ENCODE measurements around the gene CCNL1. TPM values are rescaled to one million over a fixed set of nuclear protein-coding genes. Genes with fewer than 3 reads are reported as not detected.

CCNL1 gene
- total and polyA plus RNA-seq, 2 experiments from 2014 or later: 77.5 to 97.7 TPM

DNA sequence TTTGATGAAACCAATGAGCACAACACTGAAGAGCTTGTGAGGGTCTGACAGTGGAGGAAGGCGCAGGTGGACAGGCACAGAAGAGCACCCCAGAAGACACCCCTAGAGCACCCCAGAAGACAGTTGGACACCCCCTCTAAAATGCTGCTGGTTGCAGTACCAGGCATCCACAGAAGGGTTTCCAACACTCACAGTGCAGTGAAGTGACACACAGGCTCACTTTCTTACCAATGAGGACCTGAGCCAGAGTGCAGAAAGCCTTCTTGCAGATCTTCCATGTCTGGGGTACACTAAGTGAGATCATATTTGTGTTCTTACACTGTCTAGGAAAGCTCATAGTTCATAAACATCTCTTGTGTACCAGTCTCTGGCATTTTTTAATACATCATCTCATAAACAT lies 27.6 kb downstream of the CCNL1 start:
- Histone ChIP-seq H3K27ac (peak overlapping the region; percentile 85), H3K9me2 (ENCODE audit: insufficient read depth) (no peaks in the 10 kb centered on the region), H3K79me2 (ENCODE audit: insufficient read depth) (no peaks in the 10 kb centered on the region), H3K4me2 (ENCODE audit: unreplicated experiment) (peak overlapping the region; percentile 55), H3K4me3 (no peak overlapping the region), H3K36me3 (ENCODE audit: low read depth) (no peaks in the 10 kb centered on the region), H3K9me3 (ENCODE audit: low read depth) (no peaks in the 10 kb centered on the region), H3F3A (ENCODE audit: insufficient read depth) (peaks cover 76% of the 10 kb centered on the region), H2AFZ (0 out of 2 replicates have a peak overlapping the region, but pooled peaks have one; percentile 14), H4K20me1 (ENCODE audit: insufficient read depth) (no peaks in the 10 kb centered on the region), H3K9ac (0 out of 2 replicates have a peak overlapping the region, but pooled peaks have one; percentile 28), H3K4me1 (ENCODE audit: insufficient read depth) (peaks cover 87% of the 10 kb centered on the region), H3K27me3 (replicated peaks; ENCODE audit: insufficient read depth) (no peaks in the 10 kb centered on the region)
- TF ChIP-seq EZH2 (IDR thresholded peaks at IDR 0.05; ENCODE audit: insufficient read depth, poor library complexity, severe bottlenecking) (no peak), EZH2phosphoT487 (IDR thresholded peaks at IDR 0.05; ENCODE audit: insufficient read depth, low read depth) (no peak)
- in situ Hi-C loops (cut with MboI): loop anchor here (10.0 to 25.0 kb wide), 3 partner anchors 308 to 970 kb away; partner anchors contain the start of gene LEKR1
- peak; percentile 51 for DNase-seq
- WGBS, 2 experiments (ENCODE audit: low coverage in 1 of 2, low lambda C conversion rate in 2 of 2, missing lambda C conversion rate in 2 of 2): 90 to 100% methylated on average over 1 of the region's 1 CpG

DNA sequence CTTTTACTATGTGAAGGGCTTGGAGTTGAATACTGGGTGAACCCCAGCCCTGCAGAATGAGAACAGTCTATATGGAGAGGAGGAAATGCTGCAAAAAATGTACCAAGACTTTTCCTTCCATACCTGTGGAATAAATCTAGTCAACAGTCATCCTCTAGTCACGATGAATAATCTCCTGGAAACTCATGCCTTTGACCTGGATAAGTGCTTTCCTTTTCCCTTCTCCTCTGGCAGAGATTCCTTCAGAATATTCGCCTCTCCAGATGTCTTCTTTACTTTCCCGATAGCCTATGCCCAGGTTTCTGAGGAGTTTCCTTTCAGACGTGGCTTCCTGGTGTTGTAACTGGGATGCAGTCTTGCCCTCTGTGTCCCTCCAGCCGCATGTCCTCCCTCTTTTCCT lies 28.1 kb downstream of the CCNL1 start:
- H3K9ac ChIP-seq: 0 out of 2 replicates have a peak overlapping the region, but pooled peaks have one; percentile 28
- no peaks in the 10 kb centered on the region for H3K36me3 ChIP-seq (ENCODE audit: low read depth)
- H3K79me2 ChIP-seq (ENCODE audit: insufficient read depth): no peaks in the 10 kb centered on the region
- in situ Hi-C loops (cut with MboI): loop anchor here (10.0 to 25.0 kb wide), 3 partner anchors 307 to 970 kb away; partner anchors contain the start of gene LEKR1
- H3K27me3 ChIP-seq (replicated peaks; ENCODE audit: insufficient read depth): no peaks in the 10 kb centered on the region
- H3K4me3 ChIP-seq: no peak overlapping the region
- H3K9me2 ChIP-seq (ENCODE audit: insufficient read depth): no peaks in the 10 kb centered on the region
- peak; percentile 71 for DNase-seq
- WGBS, 2 experiments (ENCODE audit: low coverage in 1 of 2, low lambda C conversion rate in 2 of 2, missing lambda C conversion rate in 2 of 2): 29 to 33% methylated on average over 4 to 5 of the region's 5 CpGs
- H3K27ac ChIP-seq: peak overlapping the region; percentile 85
- H2AFZ ChIP-seq: 0 out of 2 replicates have a peak overlapping the region, but pooled peaks have one; percentile 14
- no peaks in the 10 kb centered on the region for H3K9me3 ChIP-seq (ENCODE audit: low read depth)
- TF ChIP-seq EZH2phosphoT487 (IDR thresholded peaks at IDR 0.05; ENCODE audit: insufficient read depth, low read depth) (no peak), EZH2 (IDR thresholded peaks at IDR 0.05; ENCODE audit: insufficient read depth, poor library complexity, severe bottlenecking) (no peak)
- peaks cover 86% of the 10 kb centered on the region for H3K4me1 ChIP-seq (ENCODE audit: insufficient read depth)
- H4K20me1 ChIP-seq (ENCODE audit: insufficient read depth): no peaks in the 10 kb centered on the region
- H3K4me2 ChIP-seq (ENCODE audit: unreplicated experiment): peak overlapping the region; percentile 55
- peaks cover 73% of the 10 kb centered on the region for H3F3A ChIP-seq (ENCODE audit: insufficient read depth)

DNA sequence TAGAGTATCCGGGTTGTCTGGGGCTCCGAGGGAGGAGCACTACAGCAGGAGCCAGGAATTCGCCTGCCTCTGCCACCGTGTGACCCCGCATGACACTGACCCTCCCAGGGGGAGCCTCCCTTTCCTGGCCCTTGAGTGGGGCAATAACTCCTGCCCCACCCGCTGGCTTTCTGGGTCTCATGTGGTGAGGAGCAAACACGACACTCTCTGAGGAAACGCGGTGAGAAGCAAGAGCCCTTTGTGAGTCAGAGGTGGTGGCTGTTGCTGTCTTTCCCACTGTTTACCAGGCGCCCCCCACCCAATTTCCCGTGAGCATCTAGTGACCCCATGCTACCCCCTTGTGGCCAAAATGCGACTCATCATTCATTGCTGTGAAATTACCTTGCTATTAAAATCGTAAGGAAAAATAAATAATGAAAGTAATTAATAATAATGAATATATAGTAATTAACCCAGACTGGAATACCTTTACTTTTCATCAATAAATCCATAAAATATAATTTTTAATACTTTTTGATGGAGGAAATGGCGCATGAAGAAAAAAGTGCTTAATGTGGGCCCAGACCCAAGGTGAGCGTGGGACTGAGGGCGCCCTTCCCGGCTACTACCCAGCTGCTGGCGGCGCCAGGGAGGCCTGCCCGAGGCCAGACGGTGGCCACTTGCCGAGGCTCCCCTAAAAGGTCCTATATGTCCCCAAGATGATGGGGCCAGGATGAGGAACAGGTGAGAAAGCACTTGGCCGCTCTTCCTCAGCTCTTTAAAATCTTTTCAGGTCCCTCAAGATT lies 29.3 kb downstream of the CCNL1 start:
- H3K9me2 ChIP-seq (ENCODE audit: insufficient read depth): no peaks in the 10 kb centered on the region
- 19 to 20% methylated on average over 23 of the region's 23 CpGs for WGBS, 2 experiments (ENCODE audit: low coverage in 1 of 2, low lambda C conversion rate in 2 of 2, missing lambda C conversion rate in 2 of 2)
- in situ Hi-C loops (cut with MboI): loop anchor here (10.0 to 25.0 kb wide), 3 partner anchors 306 to 968 kb away; partner anchors contain the start of gene LEKR1
- DNase-seq: peak; percentile 75
- peaks cover 62% of the 10 kb centered on the region for H3F3A ChIP-seq (ENCODE audit: insufficient read depth)
- no peaks in the 10 kb centered on the region for H3K79me2 ChIP-seq (ENCODE audit: insufficient read depth)
- H2AFZ ChIP-seq: peak overlapping the region; percentile 27; the same call in 1 of the 2 replicates
- H3K36me3 ChIP-seq (ENCODE audit: low read depth): no peaks in the 10 kb centered on the region
- H3K27me3 ChIP-seq (replicated peaks; ENCODE audit: insufficient read depth): no peaks in the 10 kb centered on the region
- H3K4me3 ChIP-seq: no peak overlapping the region
- peak overlapping the region; percentile 52 for H3K9ac ChIP-seq
- H3K4me2 ChIP-seq (ENCODE audit: unreplicated experiment): peak overlapping the region; percentile 55
- H3K9me3 ChIP-seq (ENCODE audit: low read depth): no peaks in the 10 kb centered on the region
- H3K4me1 ChIP-seq (ENCODE audit: insufficient read depth): peaks cover 74% of the 10 kb centered on the region
- TF ChIP-seq EZH2 (IDR thresholded peaks at IDR 0.05; ENCODE audit: insufficient read depth, poor library complexity, severe bottlenecking) (no peak), EZH2phosphoT487 (IDR thresholded peaks at IDR 0.05; ENCODE audit: insufficient read depth, low read depth) (no peak)
- H4K20me1 ChIP-seq (ENCODE audit: insufficient read depth): no peaks in the 10 kb centered on the region
- H3K27ac ChIP-seq: peak overlapping the region; percentile 85

DNA sequence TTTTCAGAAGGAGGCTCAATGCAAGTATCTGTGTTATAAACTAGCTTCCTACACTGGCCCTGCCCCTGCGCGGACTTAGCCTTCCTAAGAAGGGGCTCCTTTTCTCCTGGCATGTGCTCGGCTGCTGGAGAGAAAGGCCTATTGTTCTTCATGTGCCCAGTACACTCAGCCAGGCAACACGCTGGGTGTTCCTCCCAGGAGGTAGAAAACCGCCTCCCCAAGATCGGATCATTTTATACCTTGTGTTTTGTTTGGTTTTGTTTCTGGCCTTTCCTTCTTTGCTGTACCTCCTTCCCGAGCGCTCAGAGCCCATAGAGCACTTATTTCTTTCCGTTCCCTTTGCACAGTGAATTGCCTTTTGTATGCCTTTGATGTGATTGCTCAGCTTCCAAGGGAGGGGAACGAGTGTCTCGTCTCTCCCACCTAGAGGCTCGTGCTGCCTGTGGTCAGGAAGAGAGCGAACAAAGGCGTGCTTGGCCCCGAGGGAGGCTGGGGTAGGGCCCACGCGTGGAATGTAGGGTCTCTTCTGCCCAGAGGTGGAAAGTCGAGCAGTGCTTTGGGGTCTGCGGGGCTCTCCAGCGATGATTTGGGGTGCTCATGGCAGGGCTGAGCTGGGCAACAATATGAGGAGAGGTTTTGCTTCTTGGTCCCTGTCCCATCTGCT lies 30.0 kb downstream of the CCNL1 start:
- no peak for TF ChIP-seq EZH2 (IDR thresholded peaks at IDR 0.05; ENCODE audit: insufficient read depth, poor library complexity, severe bottlenecking)
- no peak for TF ChIP-seq EZH2phosphoT487 (IDR thresholded peaks at IDR 0.05; ENCODE audit: insufficient read depth, low read depth)
- no peak overlapping the region for H3K4me2 ChIP-seq (ENCODE audit: unreplicated experiment)
- no peak overlapping the region for H3K4me3 ChIP-seq
- no peak overlapping the region for H3K9ac ChIP-seq
- no peak for DNase-seq
- no peaks in the 10 kb centered on the region for H3K36me3 ChIP-seq (ENCODE audit: low read depth)
- no peaks in the 10 kb centered on the region for H3K9me3 ChIP-seq (ENCODE audit: low read depth)
- in situ Hi-C loops (cut with MboI): loop anchor here (10.0 to 25.0 kb wide), 3 partner anchors 305 to 968 kb away; partner anchors contain the start of gene LEKR1
- H3K4me1 ChIP-seq (ENCODE audit: insufficient read depth): peaks cover 67% of the 10 kb centered on the region
- peak overlapping the region; percentile 85 for H3K27ac ChIP-seq
- no peaks in the 10 kb centered on the region for H3K9me2 ChIP-seq (ENCODE audit: insufficient read depth)
- H3K79me2 ChIP-seq (ENCODE audit: insufficient read depth): no peaks in the 10 kb centered on the region
- peak overlapping the region; percentile 27 for H2AFZ ChIP-seq
- no peaks in the 10 kb centered on the region for H4K20me1 ChIP-seq (ENCODE audit: insufficient read depth)
- peaks cover 54% of the 10 kb centered on the region for H3F3A ChIP-seq (ENCODE audit: insufficient read depth)
- no peaks in the 10 kb centered on the region for H3K27me3 ChIP-seq (replicated peaks; ENCODE audit: insufficient read depth)
- WGBS, 2 experiments (ENCODE audit: low coverage in 1 of 2, low lambda C conversion rate in 2 of 2, missing lambda C conversion rate in 2 of 2): 71 to 74% methylated on average over 20 of the region's 20 CpGs

Measured in GM23248 (cell line).